IMR-90 (cell line): ENCODE results near the gene ACAD10. TPM values are rescaled to one million over a fixed set of nuclear protein-coding genes. Genes with fewer than 3 reads are reported as not detected.

Source experiments
- BHLHE40 ChIP-seq: fragments of 150-350 bp; IDR thresholded peaks from 2 replicates; pipeline ENCODE4 v1.6.1; 2016; ENCODE audit warnings: mild to moderate bottlenecking, low read depth, low read length
- CTCF ChIP-seq: conservative IDR thresholded peaks from 2 replicates; pipeline ENCODE4 v1.5.1; 2012; ENCODE audit warnings: mild to moderate bottlenecking, low read depth, low read length, improper control_type of control experiment
- polyA plus RNA-seq, 3 experiments: library from polyadenylated mRNA; depleted of rRNA; stranded (reverse); fragments of >200 nt; gene quantifications; 2 replicates each; pipeline ENCODE4 v1.2.3, GENCODE V29; 2012; ENCODE audit warnings: low replicate concordance in 1 of 3
- total RNA-seq: library from RNA; depleted of rRNA; stranded (reverse); fragments of >200 nt; gene quantifications from 2 replicates; pipeline ENCODE4 v1.2.3, GENCODE V29; 2012

ACAD10 gene
- total and polyA plus RNA-seq, 2 of the 4 experiments (the other 2 are of a cell fraction) = 12.4 to 21.0 TPM

GRCh38 chr12:111767362-111768158 lies 81.7 kb downstream of the ACAD10 start (continued):
- TF ChIP-seq CTCF (no peak), BHLHE40 (no peak)
